Measurements from ENCODE around the gene CLRN1.

The CLRN1 gene

GRCh38 chr3:150975086-150975991 lies 2.8 kb upstream of the CLRN1 start:
- DNase-seq, result no peak

GRCh38 chr3:150970665-150971324 lies 1.7 kb downstream of the CLRN1 start:
- DNase-seq, result no peak

- no peak for DNase-seq
Observed at GRCh38 chr3:150968341-150969035, 4.0 kb downstream of the CLRN1 start.

GRCh38 chr3:150965436-150965835 lies 7.1 kb downstream of the CLRN1 start:
- DNase-seq, result no peak

GRCh38 chr3:150961949-150962348 lies 10.6 kb downstream of the CLRN1 start:
- no peak for DNase-seq

- DNase-seq, result no peak
Observed at GRCh38 chr3:150960708-150961684, 11.5 kb downstream of the CLRN1 start.

- DNase-seq, result no peak
Observed at GRCh38 chr3:150958683-150959082, 13.8 kb downstream of the CLRN1 start.

DNA sequence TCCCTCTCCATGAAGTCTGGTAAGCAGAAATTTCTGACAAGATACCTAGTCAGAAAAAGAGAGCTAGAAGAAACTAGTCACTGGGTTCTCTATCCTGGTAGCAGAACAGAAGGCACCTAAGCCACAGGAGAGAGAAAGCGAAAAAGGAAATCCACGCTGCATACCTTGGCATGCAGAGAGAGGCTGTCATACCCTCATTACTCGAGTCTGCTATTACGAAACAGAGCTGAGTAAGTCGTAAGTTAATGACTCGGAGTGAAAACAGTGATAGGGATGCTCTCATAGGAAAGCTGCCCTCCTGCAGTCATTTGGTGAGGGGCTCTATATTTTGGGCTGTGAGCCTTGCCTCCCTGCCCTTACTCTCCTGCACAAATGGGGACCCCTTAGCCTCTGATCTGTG lies 16.2 kb downstream of the CLRN1 start:
- DNase-seq, result no peak

DNA sequence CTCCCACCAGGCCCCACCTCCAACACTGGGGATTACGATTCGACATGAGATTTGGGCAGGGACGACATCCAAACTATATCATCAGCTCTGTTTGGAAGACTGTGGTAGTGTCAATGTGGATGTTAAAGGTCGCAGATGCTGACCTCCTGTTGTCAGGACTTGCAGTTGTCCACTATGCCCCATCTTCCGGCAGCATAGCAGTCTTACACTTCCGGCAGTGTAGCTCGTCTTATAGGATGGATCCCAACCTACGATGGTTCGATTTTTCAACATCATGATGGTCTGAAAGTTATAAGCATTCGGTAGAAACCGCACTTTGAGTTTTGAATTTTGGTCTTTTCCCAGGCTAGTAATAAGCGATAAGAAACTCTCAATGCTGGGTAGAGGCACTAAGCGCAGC lies 20.6 kb downstream of the CLRN1 start:
- DNase-seq, result no peak

DNA sequence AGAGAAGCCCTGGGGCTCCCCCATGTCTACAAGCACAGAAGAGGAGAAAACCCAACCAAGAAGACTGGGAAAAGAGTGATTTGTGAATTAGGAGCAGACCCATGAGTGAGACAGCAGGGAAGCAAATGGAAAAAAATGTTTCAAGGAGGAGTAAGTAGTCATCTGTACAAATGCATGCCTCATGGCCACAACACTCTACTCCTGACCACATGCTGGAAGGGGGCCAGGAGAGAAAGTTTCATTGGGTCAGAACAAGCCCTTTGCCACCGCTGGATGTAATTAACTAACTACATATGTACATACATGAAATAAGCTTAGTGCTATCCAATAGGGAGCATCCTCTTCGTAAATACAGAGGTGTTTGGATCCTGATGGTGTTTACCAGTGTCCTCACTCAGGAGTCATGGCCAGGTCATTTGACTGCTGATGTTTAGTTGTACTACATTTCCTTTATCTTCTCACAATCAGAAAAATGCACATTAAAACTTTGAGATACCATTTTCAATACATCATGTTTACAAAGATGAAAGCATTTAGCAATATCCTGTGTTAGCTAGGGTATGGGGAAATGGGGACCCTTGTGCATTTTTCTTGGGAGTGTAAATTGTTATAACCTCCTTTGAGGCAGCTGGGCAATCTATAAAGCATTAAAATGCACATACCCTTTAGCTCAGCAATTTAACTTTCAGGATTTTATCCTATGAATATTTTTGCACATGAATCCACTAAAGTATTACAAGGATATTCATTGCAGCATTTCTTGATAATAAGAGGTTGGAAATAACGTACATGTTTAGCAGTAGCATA lies 27.1 kb downstream of the CLRN1 start:
- DNase-seq, result no peak

DNA sequence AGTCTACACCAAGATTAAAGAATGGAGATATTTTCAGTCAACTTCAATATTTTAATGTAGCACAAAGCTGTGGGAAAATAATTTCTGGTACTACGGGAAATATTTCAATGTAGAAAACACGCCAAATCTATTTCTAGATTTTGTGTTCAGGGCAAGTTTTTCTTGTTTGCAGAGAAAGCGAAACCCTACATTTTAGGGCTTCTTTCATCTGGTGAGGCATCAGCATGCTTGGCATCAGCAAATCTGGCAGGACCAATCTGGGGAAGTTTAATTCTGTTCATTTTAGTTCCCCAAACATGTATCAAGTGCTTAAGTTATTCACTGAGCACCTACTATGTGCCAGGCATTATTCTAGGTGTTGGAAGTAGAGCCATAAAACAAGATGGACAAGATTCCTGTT lies 30.3 kb downstream of the CLRN1 start:
- DNase-seq, result no peak

DNA sequence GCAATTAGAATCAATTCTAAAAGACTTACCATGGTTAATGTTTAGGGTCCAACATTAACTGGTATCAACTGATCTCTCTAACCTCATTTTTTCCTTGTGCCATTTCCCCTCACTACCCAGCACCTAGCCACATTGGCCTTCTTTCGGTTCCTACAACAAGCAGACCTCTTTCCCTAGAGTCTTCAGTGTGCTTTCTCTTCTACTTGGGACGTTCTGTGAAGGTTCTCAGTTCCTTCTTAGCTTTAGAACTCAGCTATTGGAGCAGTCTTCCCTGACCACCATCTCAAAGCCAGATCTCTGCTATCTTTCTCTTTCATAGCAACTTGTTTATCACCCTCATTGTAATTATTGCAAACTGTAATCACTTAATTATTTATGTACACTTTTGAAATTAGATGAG lies 35.8 kb downstream of the CLRN1 start:
- DNase-seq, result no peak

- no peak for DNase-seq
Observed at GRCh38 chr3:150933473-150933995, 39.0 kb downstream of the CLRN1 start.

- no peak for DNase-seq
Observed at GRCh38 chr3:150931745-150932144, 40.8 kb downstream of the CLRN1 start.

DNA sequence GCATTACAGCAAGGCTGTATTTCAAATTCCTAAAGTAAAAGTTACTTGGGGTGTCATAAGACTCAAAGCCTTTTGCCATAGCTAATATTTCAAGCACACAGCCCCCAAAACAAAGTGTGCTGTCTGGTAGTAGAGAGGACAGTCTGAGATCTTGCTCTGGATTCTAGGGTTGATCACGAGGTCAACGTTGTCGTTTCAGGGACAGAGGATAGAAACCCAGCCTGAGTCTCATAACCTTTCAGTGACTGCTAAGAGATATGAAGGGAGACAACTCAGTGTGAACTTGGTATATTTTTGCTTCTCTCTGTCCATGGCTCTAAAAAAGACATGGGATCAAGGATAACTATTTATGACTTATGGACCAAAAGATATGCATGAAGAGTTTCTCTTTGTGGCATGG lies 41.7 kb downstream of the CLRN1 start:
- DNase-seq, result no peak

DNA sequence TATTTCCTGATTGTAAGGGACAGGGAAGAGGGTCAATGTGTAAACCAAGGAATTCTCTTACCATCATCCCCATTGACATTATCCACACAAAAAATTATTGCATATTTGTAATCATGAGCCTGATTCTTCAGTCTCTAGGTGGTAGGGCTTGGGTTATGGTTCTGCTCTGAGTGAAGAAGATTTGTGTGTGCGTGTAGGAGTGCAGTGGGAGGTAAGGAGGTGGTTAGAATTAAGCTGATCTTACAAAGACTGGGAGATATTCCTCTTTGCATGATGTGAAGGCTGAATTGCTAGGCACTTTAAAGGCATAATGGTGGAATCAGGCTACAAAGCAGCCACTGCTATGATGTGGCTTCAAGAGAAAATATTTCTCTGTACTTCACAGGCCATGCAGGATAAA lies 44.3 kb downstream of the CLRN1 start:
- no peak for DNase-seq

DNA sequence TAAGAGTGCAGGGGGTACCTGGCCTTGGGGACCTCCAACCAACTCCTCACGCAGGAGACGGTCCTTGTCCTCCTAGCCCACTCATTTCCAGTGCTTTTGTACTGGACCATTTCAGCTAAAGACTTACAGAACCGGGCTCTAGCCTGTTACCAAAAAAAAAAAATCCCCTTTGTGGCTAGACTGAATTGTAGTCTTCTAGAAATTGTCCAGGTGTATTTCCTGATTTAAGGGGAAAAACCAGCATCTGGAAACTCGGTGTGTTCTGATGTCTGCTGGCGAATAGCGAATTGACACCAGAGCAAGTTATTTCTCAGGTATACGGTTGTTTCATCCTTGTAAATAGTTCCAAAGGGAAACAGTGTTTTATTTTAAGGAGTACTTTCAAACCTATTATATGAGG lies 46.2 kb downstream of the CLRN1 start:
- DNase-seq, result no peak

DNA sequence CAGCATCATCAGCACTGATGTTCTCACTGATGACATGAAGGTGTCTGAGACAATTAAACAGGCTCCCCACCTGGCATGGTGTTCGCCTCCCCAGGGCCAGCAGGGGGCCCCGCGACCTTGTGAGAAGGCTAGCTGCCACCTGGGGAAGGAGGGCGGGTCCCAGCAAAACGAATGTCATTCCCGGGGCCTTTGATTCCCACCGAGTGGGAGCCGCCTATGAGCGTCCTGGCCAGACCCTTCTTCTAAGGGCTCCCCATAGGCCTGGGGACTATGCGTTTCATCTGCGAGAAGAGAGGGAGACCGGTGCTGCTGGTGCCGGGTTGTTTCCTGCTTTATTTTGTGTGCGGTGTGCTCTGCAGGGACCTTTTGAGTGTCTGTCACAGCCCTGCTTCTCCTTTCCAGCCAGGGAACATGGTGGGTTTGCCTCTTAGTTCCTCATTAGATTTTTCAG lies 46.8 kb downstream of the CLRN1 start:
- DNase-seq, result peak; percentile 4

GRCh38 chr3:150922611-150923010 lies 49.9 kb downstream of the CLRN1 start:
- DNase-seq, result no peak

DNA sequence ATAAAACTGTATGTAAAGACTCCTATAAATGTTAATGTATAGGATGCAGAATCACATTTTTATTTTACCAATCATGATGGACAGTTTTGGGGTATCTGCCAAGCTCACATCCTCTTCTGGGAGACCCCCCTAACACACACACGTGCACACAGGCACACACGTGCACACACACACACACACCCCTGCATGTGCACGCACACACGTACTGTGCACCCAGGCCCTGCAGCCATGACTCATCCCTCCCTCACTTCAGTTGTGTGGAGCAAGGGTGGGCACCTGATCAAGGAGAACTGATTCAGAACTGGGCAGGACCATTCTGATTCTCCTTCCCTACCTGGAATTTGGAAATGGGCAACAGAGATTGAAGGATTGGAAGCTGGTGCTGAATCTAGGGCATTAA lies 51.3 kb downstream of the CLRN1 start:
- DNase-seq, result no peak

DNA sequence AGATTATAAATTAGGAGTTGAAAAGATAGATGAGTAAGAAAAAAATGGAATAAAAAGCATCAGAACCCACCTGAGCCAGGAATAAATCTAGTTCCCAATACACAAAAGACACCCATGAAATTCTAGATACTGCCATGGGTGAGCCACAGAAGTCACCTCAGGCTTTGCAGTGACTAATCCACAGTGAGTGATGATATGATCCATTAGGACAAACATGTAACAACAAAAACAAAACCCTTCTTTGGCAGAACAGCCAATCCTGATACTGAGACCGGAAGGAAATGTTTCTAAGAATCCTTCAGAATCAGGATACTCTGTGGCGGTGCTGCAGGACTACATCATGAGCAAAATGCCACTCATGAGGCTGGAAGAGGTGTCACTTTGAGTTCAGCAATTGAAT lies 52.3 kb downstream of the CLRN1 start:
- no peak for DNase-seq

All from NK-92 treated with Interleukin-12 subunit alpha and Interleukin-12 subunit beta, amount 100 ng/mL, for 24 hours (cell line).